Liver (tissue), 3 donors: Measurements from ENCODE around the gene PXDN.

Experiments
- CTCF ChIP-seq: fragments of 150-350 bp; IDR thresholded peaks from 2 replicates; pipeline ENCODE4 v1.5.1; 2017; ENCODE audit warnings: improper control_type of control experiment, low read depth, low read length; ENCODE audit not compliant: missing input control
- MAX ChIP-seq: IDR thresholded peaks from 2 replicates; pipeline ENCODE4 v1.6.1; 2016; ENCODE audit warnings: antibody characterized with exemption
- SP1 ChIP-seq: IDR thresholded peaks from 2 replicates; pipeline ENCODE4 v1.6.1; 2018; ENCODE audit warnings: antibody characterized with exemption, mild to moderate bottlenecking
- donor health status: healthy.
- donor health status: healthy.

DNA sequence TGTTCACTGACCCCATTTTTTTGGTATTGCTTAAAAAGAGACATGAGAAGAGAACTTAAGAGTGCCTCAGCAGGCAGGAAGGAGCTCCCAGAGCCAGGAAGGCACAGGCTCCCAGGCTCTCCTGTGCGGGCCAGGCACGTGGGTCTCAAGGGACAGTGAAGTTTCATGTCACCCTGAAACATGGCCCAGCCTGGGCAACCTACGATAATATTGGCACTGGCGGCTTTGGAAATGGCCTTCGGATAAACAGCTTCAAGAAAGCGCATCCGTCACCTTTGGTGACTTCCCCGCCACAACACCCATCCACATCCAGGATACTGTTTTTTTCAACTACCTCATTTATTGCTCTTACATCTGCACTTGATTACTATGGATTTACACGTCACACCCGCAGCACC, 30.5 kb downstream of the PXDN start:
- no peak for TF ChIP-seq CTCF
- TF ChIP-seq MAX, result no peak
- no peak for TF ChIP-seq SP1
